GM12892 (cell line): ENCODE results near the gene RABIF.

ENCODE experiments used
- POLR2A ChIP-seq: IDR thresholded peaks from 2 replicates; pipeline ENCODE4 v1.6.1; 2011; ENCODE audit warnings: low read depth, low read length, control low read depth
- POLR2AphosphoS5 ChIP-seq: IDR thresholded peaks from 2 replicates; pipeline ENCODE4 v1.6.1; 2011; ENCODE audit warnings: low read depth, low read length, control low read depth
- TAF1 ChIP-seq: IDR thresholded peaks from 2 replicates; pipeline ENCODE4 v1.6.1; 2011; ENCODE audit warnings: low read depth, mild to moderate bottlenecking, control low read depth, low read length, borderline replicate concordance

- TF ChIP-seq POLR2AphosphoS5 (no peak), POLR2A (no peak), TAF1 (no peak)
Measured at GRCh38 chr1:202892501-202892900, 3.6 kb upstream of the RABIF start.
